Stimulated activated CD8-positive, alpha-beta memory T cell treated with anti-CD3 and anti-CD28 coated beads, Interleukin-15, amount 100 ng/mL, for 1 hour (primary cell): ENCODE data around the gene STXBP5L.
"Not testable (repeated sequence)": the region's sequence is repeated elsewhere in the genome, so short reads cannot be mapped to it uniquely, and the experiment has no call there.

Experiments
- DNase-seq: peaks from one replicate; pipeline ENCODE4 v3.0.0-alpha.2; 2020; ENCODE audit warnings: low read depth

STXBP5L gene

GRCh38 chr3:121230194-121230593 lies 322.2 kb downstream of the STXBP5L start:
- not testable (repeated sequence) for DNase-seq

DNA sequence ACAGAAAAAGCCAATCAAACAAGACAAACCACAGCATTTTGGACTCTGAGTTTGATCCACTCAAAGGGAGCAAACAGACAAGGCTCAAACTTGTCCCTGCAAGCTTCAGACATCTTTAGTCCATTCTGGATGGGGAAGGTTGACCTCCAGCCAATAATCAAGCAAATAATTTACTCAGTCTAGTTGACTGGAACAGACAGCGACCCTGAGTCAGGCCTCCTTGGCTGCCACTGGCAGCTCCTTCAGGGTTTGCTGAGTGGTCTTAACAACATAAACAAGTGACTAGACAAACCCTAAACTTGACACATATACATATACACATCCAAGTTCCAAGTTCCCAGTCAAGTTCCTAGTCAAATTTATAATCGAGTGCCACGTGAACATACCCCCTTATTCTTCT lies 323.9 kb downstream of the STXBP5L start:
- no peak for DNase-seq

DNA sequence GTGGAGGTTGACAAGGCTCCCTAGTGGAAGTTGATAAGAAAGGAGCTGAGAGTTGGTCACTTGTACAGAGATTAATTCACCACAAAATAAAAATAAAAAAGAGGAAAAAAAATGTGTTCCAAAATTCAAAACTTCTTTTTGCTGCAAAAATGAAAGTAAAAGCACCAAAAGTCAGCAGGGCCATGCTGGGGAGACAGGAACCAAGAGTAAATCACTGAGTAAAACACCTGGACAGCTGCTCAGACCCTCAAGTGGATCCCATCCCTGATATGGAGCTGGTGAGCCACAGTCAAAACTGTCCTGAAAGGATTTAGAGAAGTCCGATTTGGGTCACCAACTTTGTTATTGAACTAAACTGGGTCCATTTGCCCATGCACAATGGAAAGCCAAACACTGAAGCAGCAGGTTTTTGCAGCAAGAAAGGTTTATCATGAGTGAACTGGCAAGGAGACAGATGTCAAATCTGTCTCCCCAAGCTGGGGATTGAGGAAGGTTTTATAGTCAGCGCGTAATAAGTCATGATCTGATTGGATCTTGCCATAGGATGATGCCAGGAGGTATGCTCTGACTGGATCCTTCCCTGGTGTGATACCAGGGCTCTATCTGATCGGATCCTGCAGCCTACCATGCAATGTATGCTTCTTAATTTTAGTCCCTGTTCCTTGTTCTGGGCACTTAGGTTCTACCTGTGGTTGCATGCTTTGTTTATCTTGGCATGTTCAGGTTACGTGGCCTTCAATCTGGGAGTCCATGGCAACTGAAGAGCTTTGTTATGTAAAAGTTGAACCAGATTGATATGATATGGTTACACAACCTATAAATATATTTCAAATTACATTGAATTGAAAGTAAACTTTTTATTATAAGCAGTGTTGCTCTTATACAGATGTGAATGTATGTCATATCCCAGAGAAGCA lies 324.6 kb downstream of the STXBP5L start:
- DNase-seq, result no peak

GRCh38 chr3:121243208-121243607 lies 335.2 kb downstream of the STXBP5L start:
- DNase-seq, result no peak

GRCh38 chr3:121252676-121253075 lies 344.7 kb downstream of the STXBP5L start:
- no peak for DNase-seq

DNA sequence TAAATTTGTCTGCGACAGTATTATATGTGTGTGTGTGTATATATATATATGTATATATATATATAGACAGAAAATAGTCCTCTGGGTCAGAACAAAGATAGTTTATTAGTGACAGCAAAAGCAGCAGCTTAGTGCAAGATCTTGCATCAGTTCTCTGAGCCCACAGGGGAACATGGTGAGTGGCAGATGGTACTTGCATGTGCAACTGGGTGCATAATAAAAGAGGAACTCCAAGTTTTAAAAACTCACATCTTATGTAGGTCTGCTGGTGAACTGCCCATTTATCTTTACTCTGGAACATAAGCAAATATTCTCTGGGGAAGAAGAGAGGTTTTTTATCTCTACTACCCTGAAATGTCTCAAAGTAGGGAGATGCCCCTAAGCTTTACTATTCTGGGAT lies 361.4 kb downstream of the STXBP5L start:
- no peak for DNase-seq

- no peak for DNase-seq
These were observed 366.4 kb downstream of the STXBP5L start for GRCh38 chr3:121274411-121274810.

DNA sequence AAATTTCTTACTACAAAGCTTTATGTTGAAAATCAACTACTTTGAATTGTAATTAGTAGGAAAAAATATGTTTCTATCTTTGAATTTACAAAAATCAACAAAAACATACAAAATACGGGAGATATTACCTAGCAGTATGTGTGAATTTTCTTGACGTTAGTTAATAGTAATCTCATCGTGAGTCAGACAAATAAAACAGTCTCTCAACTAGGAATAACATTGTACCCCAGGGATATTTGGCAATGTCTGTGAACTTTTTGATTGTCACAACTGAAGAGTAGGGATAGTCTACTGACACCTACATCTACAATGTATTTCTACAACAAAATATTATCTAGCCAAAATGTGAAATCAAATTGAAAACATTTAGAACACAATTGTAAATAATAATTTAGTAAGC lies 387.4 kb downstream of the STXBP5L start:
- no peak for DNase-seq

- DNase-seq, result no peak
These were observed 388.0 kb downstream of the STXBP5L start for GRCh38 chr3:121295979-121296378.

DNA sequence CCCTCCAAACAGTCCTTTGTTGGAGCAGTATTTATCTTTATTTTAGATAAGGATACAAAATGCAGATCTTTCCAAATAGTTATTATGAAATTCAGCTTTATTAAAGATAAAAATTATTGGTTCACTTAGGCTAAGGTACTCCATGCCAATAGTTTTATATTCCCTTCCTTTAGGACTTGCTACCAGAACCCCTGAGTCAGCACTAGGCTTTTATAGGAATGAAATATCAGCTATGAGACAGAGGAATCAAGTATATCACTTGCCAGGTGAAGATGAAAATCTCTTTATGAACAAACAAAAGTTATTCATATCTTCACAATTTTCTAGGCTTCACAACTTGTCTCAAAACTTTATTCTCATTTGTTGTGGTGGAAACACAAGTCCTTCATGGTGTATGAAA lies 416.3 kb downstream of the STXBP5L start:
- no peak for DNase-seq

- DNase-seq, result no peak
These were observed 422.1 kb downstream of the STXBP5L start for GRCh38 chr3:121330118-121330517.

GRCh38 chr3:121330634-121331033 lies 422.6 kb downstream of the STXBP5L start:
- DNase-seq, result no peak

- DNase-seq, result not testable (repeated sequence)
These were observed 448.0 kb downstream of the STXBP5L start for GRCh38 chr3:121355960-121356359.

DNA sequence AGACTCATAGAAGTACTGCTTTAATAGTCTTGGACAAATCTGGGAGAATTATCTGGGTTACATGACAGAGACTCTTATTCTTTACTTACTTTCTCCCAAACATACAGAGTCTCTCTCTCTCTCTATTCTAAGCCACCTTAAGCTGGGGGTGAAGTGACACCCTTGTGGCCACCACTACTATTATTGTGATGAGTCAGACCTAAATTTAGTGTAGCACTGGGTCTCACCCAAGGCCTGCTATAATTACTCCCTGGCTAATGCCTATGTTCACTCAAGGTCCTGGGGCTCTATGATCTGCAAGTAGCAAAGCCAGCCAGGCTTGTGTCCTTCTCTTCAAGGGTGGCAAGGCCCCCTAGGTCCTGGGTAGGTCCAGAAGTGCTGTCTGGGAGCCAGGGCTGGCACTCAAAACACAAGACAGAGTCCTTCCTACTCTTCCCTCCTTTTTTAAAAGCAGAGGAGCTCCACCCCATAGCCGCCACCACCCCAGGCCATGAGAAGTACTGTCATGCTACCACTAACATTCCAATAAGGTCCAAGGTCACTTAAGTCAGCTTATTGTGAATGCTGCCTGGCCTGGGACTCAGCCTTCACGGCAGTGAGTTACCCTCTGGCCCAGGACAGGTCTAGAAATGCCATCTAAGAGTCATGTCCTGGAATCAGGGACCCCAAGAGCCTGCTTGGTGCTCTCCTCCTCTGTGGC lies 454.2 kb downstream of the STXBP5L start:
- DNase-seq, result no peak

- not testable (repeated sequence) for DNase-seq
These were observed 480.3 kb downstream of the STXBP5L start for GRCh38 chr3:121388308-121388707.

DNA sequence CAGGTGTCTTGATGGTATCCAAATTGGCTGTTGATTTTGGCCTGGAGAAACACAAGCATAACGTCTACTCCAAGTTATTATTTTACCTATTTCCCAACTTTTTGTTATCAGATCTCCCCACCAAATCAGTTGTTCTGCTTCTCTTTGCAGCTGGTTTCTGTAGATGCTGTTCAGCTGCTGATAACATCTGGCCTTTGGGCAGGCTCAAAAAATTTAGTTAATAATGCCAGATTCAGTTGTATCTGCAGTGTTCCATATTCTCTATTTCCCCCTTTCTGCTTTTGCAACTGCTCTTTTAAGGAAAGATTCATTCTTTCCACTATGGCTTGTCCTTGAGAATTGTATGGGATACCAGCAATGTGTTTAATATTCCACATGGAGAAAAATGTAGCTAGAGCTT lies 488.0 kb downstream of the STXBP5L start:
- DNase-seq, result not testable (repeated sequence)

DNA sequence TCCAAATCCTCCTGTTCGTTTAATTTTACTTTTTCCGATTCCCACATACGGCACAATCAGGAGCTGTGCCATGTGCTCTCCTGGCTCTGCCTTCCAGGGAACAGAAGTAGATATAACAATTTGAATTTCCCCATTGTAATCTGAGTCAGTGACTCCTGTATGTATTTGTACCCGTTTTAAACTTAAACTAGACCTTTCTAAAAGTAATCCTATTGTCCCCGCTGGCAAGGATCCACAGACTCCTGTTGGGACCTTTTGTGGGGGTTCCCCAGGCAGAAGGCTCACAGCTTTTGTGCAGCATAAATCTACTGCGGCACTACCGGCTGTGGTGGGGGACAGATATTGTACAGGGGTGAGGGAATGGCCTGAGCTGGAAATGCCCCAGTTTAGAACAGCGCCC lies 490.0 kb downstream of the STXBP5L start:
- DNase-seq, result not testable (repeated sequence)

- no peak for DNase-seq
These were observed 491.8 kb downstream of the STXBP5L start for GRCh38 chr3:121399820-121400219.

DNA sequence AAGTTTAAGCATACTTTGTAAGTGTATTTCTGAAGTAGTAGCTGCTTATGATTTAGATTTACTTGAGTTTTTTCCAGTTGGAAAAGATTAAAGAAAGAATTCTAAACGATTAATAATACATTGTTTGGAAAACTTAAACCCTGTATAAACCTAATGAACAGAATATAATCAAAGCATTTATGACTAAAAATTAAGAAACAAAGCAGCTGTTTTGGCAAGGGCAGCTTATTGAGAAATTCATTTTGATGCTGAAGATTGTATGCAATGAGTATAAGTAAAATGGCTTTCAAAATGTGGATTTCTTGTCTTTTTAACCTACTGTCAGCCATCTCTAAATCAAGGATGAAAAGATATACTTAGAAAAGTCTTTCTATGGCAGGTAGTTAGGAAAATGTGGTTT lies 497.6 kb downstream of the STXBP5L start:
- no peak for DNase-seq

DNA sequence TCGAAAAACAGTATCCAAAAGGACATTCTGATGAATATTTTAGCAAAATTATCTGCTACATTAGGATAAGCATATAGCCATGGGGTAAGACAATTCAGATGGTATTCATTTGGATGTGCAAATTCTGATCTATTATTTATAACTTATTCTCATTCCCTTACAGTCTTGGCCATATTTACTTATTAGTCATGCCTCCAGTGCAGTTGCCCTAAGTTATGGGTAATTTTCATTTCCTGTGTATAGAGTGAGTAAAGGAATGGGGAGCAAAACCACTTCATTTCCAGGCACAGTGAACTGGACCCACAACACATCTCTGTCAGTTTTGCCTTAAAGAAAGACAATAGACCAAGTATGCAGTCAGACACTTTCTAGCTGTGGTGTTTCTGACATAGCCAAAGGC lies 503.5 kb downstream of the STXBP5L start:
- DNase-seq, result no peak

GRCh38 chr3:121414924-121415323 lies 506.9 kb downstream of the STXBP5L start:
- no peak for DNase-seq

GRCh38 chr3:121418182-121418581 lies 510.2 kb downstream of the STXBP5L start:
- DNase-seq, result no peak

GRCh38 chr3:121424549-121424948 lies 516.5 kb downstream of the STXBP5L start:
- no peak for DNase-seq
